Suprapubic skin (tissue), 4 donors: ENCODE results near the gene CA11.

Experiments used
- CTCF ChIP-seq, 2 donors: fragments of 200-600 bp in 1 of 2; fragments of 450-650 bp in 1 of 2; sonication (generic) in 1 of 2; IDR thresholded peaks; one replicate each; pipeline ENCODE4 v1.5.1; 2016 to 2019; ENCODE audit warnings: antibody characterized with exemption in 2 of 2, mild to moderate bottlenecking in 1 of 2, moderate library complexity in 1 of 2
- EP300 ChIP-seq: sonication (generic); formaldehyde crosslinking; IDR thresholded peaks from one replicate; pipeline ENCODE4 v1.6.1; 2017; ENCODE audit warnings: antibody characterized with exemption
- POLR2A ChIP-seq, 2 donors: fragments of 450-650 bp; IDR thresholded peaks; one replicate each; pipeline ENCODE4 v1.6.1; 2017; ENCODE audit warnings: antibody characterized with exemption in 2 of 2, mild to moderate bottlenecking in 2 of 2, moderate library complexity in 2 of 2
- POLR2AphosphoS5 ChIP-seq, 3 donors: sonication (generic); formaldehyde crosslinking; IDR thresholded peaks; one replicate each; pipeline ENCODE4 v1.6.1; 2017; ENCODE audit warnings: antibody characterized with exemption in 3 of 3

- TF ChIP-seq CTCF (IDR thresholded peaks at IDR 0.05) (no peak), POLR2A (IDR thresholded peaks at IDR 0.05) (no peak), EP300 (no peak), POLR2AphosphoS5 (IDR thresholded peaks at IDR 0.05) (no peak)
These were observed 12.6 kb downstream of the CA11 start for GRCh38 chr19:48633148-48634035.
